ELF-1 (cell line): Measurements from ENCODE around the gene S100A4.
A peak's percentile ranks its signal among the peaks of the same experiment; 100 is the strongest.
"Not testable (repeated sequence)": the region's sequence is repeated elsewhere in the genome, so short reads cannot be mapped to it uniquely, and the experiment has no call there.

Source experiments
- DNase-seq: peaks from one replicate; pipeline ENCODE4 v3.0.0-alpha.2; 2016; ENCODE audit warnings: low read depth, low spot score

Gene S100A4

DNA sequence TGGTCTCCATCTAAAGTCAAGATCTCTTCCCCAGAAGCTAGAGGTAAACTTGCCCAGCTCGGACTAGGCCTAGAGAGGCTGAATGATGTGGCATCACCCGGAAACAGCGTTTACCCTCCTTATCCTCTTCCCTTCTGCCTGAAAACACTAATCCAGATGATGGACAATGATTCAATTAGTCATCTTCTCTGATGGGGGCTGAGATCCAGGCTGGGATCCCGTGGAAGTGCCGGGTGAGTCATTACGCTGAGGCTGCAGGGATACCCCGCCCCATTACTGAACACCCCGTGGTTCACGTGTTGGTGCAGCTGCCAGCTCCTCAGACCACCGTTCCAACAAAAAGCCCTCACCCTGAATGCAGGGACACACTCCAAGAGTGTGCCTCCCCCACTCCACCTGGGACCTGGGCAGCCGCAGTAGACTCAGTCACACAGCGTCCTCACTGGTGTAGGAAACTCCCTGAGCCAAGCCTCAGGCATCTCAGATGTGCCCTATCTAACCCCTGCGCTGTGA is 11.9 kb downstream of the S100A4 start:
- no peak for DNase-seq

DNA sequence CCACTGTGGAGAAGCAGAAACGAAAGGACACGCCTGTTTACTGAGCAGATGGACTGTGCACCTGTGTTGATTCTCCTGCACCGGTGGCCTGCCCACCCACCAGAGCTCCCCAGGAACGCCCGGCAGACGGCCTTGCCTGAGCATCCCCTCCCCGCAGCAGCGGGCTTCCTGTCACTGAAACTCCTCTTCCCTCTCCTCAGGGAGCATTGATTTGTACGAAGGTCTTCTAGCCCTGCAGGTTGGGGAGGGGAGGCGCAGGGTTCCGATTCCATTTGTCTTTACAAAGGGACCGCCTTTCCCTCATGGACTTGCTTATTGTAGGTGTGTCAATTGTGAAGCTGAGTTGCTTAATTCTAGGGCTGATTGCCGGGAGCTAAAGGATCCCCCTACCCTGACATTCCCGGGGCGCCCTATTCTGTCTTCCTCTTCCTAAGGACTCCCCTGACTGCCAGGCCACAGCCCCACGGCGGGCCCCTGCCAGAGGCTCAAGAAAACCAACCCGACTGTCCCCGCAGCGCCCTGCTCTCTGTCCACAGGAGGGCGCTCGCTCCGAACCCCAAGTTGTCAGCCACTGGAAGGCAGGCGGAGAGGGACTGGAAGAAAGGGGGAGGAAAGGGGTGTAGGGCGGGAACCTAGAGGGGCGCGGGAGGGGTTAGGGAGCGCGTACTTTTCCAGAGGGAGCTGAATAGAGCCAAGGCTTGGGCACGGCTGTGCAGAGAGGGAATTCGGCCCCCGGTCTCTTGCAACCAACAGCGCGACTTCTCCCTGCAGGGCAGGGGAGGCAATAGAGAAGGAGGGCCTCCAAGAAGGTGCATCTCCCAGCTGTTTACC is 12.6 kb downstream of the S100A4 start:
- DNase-seq, result peak; percentile 92

DNA sequence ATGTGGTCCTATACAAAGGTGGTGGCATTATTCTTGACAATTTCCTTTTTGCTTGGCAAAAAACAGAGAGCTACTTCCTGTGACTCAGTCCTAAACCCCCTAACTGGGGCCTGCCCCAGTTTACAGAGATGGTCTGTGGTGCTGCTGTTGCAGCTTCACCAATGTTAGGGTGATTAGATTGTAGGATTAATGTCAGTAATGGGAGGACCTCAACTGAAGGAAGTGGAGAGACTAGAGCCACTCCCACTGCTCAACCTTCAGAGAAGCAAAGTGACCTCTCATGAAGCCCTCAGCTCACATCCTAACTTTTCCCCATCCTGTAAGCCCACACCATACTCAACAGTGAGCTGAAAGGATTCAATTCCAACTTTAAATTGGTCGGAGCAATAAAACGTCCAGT is 13.4 kb downstream of the S100A4 start:
- no peak for DNase-seq

DNA sequence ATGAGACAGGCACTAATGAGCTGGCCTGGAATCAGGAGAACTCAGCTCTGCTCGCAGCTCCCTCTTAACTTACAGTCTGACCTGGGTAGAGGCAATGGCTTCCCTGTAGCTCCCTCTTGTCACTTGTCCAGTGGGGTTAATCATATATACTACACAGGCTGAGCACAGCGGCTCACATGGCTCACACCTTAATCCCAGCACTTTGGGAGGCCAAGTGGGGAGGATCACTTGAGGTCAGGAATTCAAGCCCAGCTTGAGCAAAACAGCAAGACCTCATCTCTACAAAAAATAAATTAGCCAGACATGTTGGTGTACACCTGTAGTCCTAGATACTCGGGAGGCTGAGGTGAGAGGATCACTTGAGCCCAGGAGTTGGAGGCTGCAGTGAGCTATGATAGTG is 14.0 kb downstream of the S100A4 start:
- no peak for DNase-seq

DNA sequence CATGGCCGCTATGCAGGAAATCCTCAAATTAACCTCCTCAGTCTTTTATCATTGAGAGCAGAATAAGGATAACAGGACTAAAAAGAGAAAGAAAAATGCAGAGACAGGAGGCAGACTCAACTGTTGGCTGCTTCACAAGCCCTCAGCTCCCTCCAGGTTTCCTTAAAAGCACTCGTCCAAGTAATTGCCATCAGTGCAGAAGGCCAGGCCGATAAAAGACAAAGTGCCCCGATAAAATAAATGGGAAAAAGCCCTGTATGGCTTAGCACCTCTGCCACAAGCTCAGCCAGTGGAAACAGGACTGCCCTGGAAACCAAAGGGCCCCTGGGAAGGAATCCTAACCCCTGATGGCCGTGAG is 17.9 kb downstream of the S100A4 start:
- no peak for DNase-seq

DNA sequence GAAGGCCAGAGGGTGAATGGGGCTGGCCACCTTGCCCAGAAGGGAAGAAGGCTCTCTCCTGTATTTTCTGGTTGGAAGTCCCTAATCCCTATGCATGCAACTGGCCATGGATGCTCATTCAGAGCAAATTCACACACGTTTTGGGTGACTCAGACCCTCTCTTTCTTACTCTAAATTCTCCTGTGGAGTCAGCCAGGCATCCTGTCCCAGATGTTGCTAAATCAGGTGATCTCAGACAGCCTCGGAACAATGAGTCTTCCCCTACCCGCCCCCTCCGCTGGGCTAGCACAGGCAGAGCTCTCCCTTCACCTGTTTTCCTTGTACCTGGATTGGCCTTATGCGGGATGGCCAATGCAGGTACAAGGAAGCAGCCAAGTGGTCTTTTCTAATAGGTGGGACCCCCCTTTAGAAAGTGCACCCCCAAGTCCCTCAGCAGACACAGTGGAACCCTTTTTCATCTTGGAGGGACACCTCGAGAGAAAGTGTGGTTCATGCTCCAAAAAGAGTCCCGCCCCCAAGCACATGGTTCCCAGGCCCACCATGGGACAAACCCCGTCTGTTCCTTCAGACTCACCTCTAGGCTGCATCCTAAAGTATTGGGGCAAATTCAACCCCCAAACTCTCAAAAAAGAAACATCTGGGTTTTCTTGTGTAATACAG is 18.5 kb downstream of the S100A4 start:
- no peak for DNase-seq

DNA sequence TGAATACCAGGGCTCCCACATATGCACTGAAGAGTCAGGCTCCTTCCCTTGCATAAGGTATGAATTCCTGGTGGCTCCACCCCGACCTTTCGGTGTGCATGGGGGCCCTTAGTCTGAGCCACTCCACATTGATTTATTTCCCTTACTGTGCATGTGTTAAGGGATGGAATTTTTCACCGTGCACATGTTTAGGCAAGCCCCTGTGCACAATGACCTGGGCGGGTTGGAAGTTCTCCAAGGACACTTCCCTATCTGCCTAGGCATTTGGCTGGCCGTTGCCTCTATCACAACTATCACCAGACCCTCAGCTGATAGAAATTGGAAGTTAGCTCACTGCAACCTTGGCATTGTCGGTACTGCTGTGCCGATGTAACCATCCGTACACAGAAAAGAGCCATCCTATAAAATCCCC is 19.5 kb downstream of the S100A4 start:
- no peak for DNase-seq

DNA sequence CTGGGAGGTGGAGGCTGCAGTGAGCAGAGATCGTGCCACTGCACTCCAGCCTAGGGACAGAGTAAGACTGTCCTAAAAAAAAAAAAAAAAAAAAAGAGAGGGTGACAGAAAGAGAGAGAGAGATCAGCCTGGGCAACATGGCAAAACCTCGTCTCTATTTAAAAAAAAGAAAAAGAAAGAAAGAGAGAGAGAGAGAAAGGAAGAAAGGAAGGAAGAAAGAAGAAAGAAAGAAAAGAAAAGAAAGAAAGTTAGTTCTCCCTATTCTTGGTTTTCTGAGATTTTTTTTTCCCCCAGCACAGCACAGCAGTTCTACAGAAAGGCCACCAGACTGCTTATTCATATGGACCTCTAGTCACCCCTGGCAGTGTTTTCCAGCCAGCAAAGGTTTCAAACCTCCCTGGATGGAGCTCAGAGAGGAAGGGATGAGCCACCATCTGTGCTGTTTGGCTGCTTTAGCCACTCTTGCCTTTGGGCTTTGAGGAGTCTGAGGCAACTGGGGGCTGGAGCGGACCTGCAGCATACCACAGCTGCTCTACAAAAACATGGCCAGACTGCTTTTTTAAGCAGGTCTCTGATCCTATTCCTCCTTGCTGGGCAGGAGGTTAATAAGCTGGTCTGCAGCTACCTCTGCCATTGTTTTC is 20.4 kb downstream of the S100A4 start:
- peak; percentile 62 for DNase-seq

DNA sequence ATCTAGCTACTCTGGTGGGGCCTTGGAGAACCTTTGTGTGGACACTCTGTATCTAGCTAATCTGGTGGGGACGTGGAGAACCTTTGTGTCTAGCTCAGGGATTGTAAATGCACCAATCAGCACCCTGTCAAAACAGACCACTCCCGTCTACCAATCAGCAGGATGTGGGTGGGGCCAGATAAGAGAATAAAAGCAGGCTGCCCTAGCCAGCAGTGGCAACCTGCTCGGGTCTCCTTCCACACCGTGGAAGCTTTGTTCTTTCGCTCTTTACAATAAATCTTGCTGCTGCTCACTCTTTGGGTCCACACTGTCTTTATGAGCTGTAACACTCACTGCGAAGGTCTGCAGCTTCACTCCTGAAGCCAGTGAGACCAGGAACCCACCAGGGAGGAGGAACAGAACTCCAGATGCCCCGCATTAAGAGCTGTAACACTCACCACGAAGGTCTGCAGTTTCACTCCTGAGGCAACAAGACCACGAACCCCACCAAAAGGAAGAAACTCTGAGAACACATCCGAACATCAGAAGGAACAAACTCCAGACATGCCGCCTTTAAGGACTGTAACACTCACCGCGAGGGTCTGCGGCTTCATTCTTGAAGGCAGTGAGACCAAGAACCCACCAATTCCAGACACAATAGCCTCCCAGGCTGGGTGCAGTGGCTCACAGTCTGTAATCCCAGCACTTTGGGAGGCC is 23.1 kb downstream of the S100A4 start:
- DNase-seq, result not testable (repeated sequence)

DNA sequence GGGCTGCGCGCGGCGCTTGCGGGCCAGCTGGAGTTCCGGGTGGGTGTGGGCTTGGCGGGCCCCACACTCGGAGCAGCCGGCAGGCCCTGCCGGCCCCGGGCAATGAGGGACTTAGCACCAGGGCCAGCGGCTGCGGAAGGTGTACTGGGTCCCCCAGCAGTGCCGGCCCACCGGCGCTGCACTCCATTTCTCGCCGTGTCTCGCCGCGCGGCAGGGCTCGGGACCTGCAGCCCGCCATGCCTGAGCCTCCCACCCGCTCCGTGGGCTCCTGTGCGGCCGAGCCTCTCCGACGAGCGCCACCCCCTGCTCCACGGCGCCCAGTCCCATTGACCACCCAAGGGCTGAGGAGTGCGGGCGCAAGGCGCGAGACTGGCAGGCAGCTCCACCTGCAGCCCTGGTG is 23.8 kb downstream of the S100A4 start:
- DNase-seq, result not testable (repeated sequence)

DNA sequence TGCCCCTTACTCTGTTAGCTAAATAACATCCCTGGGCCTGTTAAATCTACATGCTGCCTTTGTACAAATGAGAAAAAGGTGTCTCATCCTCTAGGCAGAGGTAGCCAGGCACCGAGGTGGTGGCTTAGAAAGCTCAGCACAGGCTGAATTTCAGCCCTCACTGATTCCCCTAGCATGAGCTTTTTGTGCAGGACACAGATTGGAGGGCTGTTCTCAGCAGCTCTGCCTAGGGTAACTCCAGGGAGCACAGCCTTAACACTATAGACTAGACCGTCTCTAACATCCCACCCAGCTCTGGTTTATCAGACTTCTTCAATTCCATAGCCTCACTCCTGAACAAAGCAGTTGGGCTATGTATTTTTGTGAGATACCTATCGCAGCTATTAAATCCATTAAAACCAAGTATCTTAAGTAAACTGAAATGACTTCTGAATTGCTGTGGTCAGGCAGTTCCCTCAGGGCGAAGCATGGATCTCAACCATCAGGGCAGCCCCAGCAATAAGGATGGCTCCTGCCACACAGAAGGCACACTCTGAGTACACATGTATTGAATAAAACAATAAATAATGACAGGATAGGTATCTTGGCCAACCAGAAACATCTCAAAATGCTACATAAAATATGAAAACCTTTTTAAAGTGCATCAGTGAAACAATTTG is 24.7 kb downstream of the S100A4 start:
- no peak for DNase-seq

DNA sequence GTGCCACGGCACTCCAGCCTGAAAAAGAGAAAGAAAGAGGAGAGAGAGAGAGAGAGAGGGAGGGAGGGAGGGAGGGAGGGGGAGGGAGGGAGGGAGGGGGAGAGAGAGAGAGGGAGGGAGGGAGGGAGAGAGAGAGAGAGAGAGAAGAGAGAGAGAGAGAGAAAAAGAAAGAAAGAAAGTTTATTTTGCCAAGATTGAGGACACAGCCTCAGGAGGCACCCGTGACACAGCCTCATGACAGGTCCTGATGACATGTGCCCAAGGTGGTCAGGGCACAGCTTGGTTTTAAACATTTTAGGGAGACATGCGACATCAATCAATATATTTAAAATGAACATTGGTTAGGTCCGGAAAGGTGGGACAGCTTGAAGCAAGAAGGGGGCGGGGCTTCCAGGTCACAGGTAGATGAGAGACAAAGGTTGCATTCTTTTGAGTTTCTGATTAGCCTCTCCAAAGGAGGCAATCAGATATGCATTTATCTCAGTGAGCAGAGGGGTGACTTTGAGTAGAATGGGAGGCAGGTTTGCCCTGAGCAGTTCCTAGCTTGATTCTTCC is 25.4 kb downstream of the S100A4 start:
- not testable (repeated sequence) for DNase-seq

DNA sequence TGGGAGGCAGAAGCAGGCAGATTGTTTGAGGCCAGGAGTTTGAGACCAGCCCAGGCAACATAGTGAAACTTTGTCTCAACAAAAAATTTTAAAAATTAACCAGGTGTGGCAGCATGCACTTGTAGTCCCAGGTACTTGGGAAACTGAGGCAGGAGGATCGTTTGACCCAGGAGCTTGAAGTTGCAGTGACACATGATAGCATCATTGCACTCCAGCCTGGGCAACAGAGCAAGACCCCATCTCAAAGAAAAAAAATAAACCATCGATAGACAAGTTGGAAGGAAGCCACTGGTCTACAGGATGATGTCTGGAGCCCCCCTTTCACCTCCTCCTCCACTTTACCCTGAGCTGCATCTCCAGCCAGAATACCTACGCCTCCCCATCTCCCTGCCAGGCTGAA is 26.4 kb downstream of the S100A4 start:
- DNase-seq, result no peak

DNA sequence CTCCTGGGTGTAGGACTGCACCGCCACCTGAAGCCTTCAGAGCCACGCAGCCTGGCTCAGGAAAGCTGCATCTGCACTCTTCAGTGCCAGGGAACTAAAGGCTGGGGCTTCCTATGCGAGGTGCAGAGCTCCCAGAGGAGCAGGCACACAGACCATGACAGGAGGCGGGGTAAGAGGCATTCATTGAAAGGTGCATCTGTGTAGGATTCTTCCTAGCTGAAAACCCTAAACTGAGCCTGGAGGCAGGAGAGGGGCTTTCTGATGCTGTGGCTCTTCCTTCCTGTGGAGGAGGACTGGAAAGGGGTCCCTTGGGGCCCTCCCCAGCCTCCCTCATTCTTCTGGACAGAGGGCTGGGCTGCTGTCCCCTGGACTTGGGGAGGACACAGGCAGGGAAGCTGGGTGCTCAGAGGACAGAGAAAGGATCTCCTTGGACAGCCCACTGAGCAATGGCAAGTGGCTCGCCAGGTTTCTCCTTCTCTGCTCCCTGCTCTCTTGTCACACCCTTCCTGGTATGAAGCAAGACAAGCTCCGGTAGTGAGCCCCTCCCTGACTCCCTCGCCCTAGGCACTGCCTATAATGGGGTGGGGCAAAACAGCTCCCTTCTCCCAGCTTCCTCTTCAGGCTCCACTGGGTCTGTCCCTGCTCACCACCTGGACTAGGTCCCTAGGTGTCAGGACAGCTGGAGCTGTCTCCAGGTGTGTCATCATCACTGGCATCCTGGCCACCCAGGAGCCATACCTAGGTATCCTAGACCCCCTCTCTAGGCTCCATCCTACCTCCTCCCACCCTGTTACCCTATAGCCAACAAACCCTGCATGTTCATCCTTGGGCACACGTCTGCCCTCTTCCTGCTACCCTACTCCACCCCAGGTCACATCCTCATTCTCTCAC is 29.9 kb downstream of the S100A4 start:
- DNase-seq, result peak; percentile 86

DNA sequence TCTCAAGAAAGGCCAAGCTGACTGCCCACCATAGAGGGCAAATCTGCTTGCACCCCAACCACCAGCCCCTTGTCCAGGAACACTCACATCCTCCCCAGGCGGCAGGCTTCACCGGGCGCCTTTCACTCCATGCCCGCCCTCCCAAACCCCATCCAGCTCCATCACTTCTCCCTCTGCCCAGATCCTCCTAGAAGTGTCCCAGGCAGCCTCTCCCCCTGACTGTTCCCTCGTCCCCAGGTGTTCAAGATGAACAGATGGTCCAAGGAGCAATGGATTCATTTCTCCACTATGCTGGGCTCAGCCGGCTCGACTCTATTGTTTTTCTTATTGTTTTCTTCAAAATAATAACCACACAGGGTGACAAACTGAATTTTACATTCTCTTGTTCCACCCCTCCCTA is 31.9 kb downstream of the S100A4 start:
- DNase-seq, result no peak

DNA sequence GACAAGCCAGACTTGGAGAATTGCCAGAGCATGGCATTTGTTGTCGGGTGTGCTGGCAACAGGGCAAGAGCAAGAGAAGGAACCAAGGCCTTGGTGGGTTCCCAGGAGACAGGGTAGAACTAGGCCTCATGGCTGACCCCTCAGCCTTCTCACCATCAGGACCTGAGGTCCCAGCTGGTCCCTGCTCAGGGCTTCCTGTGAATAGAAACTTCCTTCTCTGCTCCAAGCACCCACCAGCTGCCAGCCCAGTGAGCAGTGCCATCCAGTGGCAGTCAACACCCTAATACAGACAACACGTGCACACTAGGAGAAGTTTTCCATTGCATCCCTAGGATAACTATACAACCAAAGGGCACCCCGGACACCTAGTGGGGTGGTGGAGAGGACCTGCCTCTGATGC is 32.6 kb downstream of the S100A4 start:
- DNase-seq, result no peak

DNA sequence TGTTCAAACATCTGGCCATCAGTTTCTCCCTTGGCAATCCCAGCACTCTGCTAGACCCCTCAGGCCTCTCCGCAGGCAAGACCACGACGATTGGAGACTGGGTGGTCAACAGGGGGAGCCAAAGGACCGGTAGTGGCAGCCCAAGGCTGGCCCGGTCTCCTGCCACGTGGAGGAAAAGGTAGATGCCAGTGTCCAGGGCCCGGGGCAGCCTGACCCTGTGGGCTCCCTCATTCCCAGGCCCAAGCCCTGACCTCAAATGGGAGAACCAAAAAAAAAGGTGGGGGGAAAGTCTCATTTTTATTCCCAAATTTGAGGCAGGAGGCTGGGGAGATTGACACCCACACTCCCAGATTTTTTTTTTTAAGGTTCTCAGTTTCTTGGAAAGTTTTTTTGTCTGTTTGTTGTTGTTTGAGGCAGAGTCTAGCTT is 34.6 kb downstream of the S100A4 start:
- peak; percentile 91 for DNase-seq

DNA sequence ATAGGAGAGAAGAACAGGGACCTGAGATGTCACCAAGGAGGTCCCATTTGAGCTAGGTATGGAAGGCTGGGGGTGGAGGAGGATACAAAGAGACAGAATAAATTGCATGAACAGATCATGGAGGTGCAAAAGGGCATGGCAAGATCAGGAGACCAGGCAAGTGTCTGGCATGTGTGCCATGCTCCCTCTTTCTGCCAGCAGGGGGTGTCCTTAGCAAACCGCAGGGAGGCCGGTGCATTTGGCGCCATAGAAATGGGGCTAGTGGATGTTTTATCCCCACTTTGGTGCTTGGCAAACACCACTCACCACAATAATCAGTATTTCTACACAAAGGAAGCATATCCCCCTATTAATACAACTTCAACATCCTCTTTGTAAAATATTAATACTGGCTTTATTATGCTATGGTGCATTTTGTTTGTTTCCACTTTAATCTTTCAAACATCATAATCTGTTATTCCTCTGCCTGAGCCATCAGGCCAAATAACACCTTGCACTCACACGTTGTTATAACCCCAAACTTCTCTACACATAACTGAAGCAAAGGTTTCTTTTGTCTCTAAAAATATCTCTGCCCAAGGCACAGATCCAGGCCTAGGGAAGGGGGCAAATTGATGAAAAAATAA is 35.8 kb downstream of the S100A4 start:
- peak; percentile 44 for DNase-seq

DNA sequence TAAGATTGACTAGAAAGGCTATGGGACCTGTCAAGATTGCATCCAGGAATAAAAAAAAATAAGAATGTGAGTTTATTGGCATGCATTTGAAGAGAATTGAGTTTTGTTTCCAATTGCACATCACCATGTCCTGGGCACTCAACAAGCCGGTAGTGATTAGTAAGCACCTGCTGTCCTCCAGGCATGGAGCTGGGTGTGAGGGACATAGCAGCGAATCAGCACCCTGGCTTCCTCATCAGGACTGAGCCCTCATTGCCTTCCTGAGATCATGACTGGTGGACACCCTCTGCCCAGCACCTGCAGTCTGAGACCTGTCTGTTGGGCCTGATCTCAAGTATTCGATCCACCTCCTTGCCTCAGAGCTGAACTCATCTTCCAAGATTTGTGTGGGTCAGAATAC is 36.6 kb downstream of the S100A4 start:
- no peak for DNase-seq
